ENCODE results near the gene B4GALNT2. TPM values are rescaled to one million over a fixed set of nuclear protein-coding genes. Genes with fewer than 3 reads are reported as not detected.
"Not testable (repeated sequence)": the region's sequence is repeated elsewhere in the genome, so short reads cannot be mapped to it uniquely, and the experiment has no call there.

The B4GALNT2 gene
- total RNA-seq, 1 experiment from 2014 or later, result 0.05 TPM

- Mint-ChIP-seq H3K36me3 (ENCODE audit: insufficient read depth, unreplicated experiment) (no peaks in the 10 kb centered on the region), H3K4me1 (ENCODE audit: insufficient read depth, unreplicated experiment) (peaks cover 5% of the 10 kb centered on the region), H3K27me3 (ENCODE audit: insufficient read depth, unreplicated experiment) (no peaks in the 10 kb centered on the region), H3K27ac (ENCODE audit: low read depth, unreplicated experiment) (no peak overlapping the region), H3K4me3 (ENCODE audit: unreplicated experiment) (no peak overlapping the region), H3K9me3 (ENCODE audit: unreplicated experiment) (no peaks in the 10 kb centered on the region)
- TF ChIP-seq CTCF (IDR thresholded peaks at IDR 0.05; ENCODE audit: unreplicated experiment), result no peak
- intact Hi-C loops (cut with micrococcal nuclease), result no loop called here
- ChIA-PET POLR2A (interaction anchor here (0.9 to 1.3 kb wide), 2 partner anchors 11 to 238 kb away, joined by 4 to 5 read pairs; no protein-coding TSS in a partner anchor), CTCF (interaction anchor here (0.7 kb wide), 1 partner anchor 81 kb away, joined by 4 read pairs; no protein-coding TSS in a partner anchor)
- DNase-seq (ENCODE audit: unreplicated experiment), result no peak
- BruUV-seq (replicated peaks), result no TSS peak
These were observed 3.8 kb downstream of the B4GALNT2 start for GRCh38 chr17:49136335-49136734.

GRCh38 chr17:49145654-49146053 is 13.1 kb downstream of the B4GALNT2 start:
- H3K4me3 Mint-ChIP-seq (ENCODE audit: unreplicated experiment); CTCF ChIA-PET; H3K36me3 Mint-ChIP-seq (ENCODE audit: insufficient read depth, unreplicated experiment); H3K27me3 Mint-ChIP-seq (ENCODE audit: insufficient read depth, unreplicated experiment); H3K27ac Mint-ChIP-seq (ENCODE audit: low read depth, unreplicated experiment); H3K9me3 Mint-ChIP-seq (ENCODE audit: unreplicated experiment); DNase-seq (ENCODE audit: unreplicated experiment); BruUV-seq (replicated peaks): not testable (repeated sequence)
- POLR2A ChIA-PET, result interaction anchor here (1.2 kb wide), 1 partner anchor 19 kb away, joined by 3 read pairs; no protein-coding TSS in a partner anchor
- intact Hi-C loops (cut with micrococcal nuclease), result loop anchor here (2.0 kb wide), 1 partner anchor 19 kb away; no protein-coding TSS in a partner anchor
- H3K4me1 Mint-ChIP-seq (ENCODE audit: insufficient read depth, unreplicated experiment), result peaks cover 10% of the 10 kb centered on the region

- H3K27ac Mint-ChIP-seq (ENCODE audit: low read depth, unreplicated experiment), result peak overlapping the region; percentile 63
- no peaks in the 10 kb centered on the region for H3K27me3 Mint-ChIP-seq (ENCODE audit: insufficient read depth, unreplicated experiment)
- CTCF ChIA-PET, result no interaction called here
- intact Hi-C loops (cut with micrococcal nuclease), result loop anchor here (2.0 kb wide), 1 partner anchor 20 kb away; no protein-coding TSS in a partner anchor
- no TSS peak for BruUV-seq (replicated peaks)
- H3K4me1 Mint-ChIP-seq (ENCODE audit: insufficient read depth, unreplicated experiment), result peaks cover 10% of the 10 kb centered on the region
- H3K9me3 Mint-ChIP-seq (ENCODE audit: unreplicated experiment), result no peaks in the 10 kb centered on the region
- no peak overlapping the region for H3K4me3 Mint-ChIP-seq (ENCODE audit: unreplicated experiment)
- DNase-seq (ENCODE audit: unreplicated experiment), result peak; percentile 88
- POLR2A ChIA-PET, result interaction anchor here (0.7 to 1.8 kb wide), 5 partner anchors 10 to 280 kb away, joined by 3 to 5 read pairs (median 3); no protein-coding TSS in a partner anchor
- no peak for TF ChIP-seq CTCF (IDR thresholded peaks at IDR 0.05; ENCODE audit: unreplicated experiment)
- H3K36me3 Mint-ChIP-seq (ENCODE audit: insufficient read depth, unreplicated experiment), result no peaks in the 10 kb centered on the region
These were observed 14.2 kb downstream of the B4GALNT2 start for GRCh38 chr17:49146620-49147306.

GRCh38 chr17:49148171-49148570 is 15.6 kb downstream of the B4GALNT2 start:
- Mint-ChIP-seq H3K4me3 (ENCODE audit: unreplicated experiment) (no peak overlapping the region), H3K36me3 (ENCODE audit: insufficient read depth, unreplicated experiment) (no peaks in the 10 kb centered on the region), H3K4me1 (ENCODE audit: insufficient read depth, unreplicated experiment) (peaks cover 10% of the 10 kb centered on the region), H3K9me3 (ENCODE audit: unreplicated experiment) (no peaks in the 10 kb centered on the region), H3K27ac (ENCODE audit: low read depth, unreplicated experiment) (no peak overlapping the region), H3K27me3 (ENCODE audit: insufficient read depth, unreplicated experiment) (no peaks in the 10 kb centered on the region)
- TF ChIP-seq CTCF (IDR thresholded peaks at IDR 0.05; ENCODE audit: unreplicated experiment), result no peak
- intact Hi-C loops (cut with micrococcal nuclease), result no loop called here
- no TSS peak for BruUV-seq (replicated peaks)
- POLR2A ChIA-PET, result no interaction called here
- DNase-seq (ENCODE audit: unreplicated experiment), result no peak
- CTCF ChIA-PET, result interaction anchor here (1.2 kb wide), 1 partner anchor 10 kb away, joined by 3 read pairs; no protein-coding TSS in a partner anchor

All from MCF 10A (cell line).